8988T (cell line): ENCODE results near the gene NEK2.
"Not testable (repeated sequence)": the region's sequence is repeated elsewhere in the genome, so short reads cannot be mapped to it uniquely, and the experiment has no call there.

Experiments
- DNase-seq: peaks from one replicate; pipeline ENCODE4 v3.0.0; 2011

The NEK2 gene

DNA sequence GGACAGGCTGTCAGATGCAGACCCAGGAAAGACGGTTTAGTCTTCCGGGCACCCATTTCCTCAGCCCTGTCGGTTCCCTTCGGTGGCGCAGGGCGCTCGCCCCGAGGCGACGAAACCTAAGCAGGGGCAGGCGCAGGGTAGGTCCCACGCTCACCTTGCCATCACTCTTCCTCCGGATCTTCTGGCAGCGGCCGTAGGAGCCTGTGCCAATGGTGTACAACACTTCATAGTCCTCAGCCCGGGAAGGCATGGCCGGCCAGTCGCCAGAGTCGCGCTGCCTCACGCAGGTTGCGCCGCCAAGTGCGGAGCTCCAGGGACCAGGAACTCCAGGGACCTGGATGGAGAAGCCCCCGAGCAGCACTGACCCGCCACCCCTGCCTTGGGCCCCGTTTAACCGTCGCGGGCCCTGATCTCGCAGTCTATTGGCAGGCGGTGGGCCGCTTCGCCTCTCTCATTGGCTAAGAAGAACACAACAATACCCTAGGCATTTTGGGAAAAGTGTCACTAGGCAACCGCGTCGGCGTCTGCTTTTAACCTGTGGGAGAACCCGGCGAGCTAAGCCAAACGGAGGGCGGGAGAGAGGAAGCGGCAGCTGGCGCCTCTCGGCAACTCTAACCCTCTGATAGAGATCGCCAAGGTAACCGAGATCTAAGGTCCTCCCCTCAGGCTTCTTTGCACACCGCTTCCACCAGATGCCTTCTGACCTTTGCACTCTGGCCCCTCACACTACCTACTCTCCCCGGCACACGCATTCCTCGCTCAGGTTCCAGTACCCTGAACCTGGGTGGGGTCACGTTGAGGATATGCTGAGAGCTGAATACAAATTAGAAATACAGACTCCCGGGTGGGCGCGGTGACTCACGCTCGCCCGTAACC, at the start of gene NEK2:
Gene NEK2, minus strand, starts transcription at position 392 of the 876 bp plus-strand sequence. Its CDS starts 142 bp downstream, at position 250.
- DNase-seq: peak; percentile 70

DNA sequence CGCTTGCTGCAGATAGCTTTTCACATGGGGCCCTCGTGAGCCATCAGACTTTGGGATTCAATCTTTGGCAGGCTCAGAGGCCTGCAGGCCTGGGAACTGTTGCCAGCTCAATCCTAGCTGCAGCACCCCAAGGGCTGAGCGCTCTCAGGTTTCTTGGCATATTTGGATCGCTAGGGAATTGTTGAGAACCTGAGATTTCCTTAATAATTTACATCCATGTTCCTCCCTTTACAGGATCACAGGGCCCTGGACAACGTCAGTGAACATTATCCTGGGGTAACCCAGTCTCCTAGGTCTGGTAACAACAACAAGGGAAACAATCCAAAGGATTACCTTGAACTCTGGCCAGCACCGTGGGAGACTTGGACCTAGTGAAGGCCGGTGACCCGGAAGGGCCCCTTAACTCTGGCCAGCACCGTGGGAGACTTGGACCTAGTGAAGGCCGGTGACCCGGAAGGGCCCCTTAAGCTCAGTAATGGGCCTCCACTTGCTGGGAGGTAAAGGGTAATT, 49.3 kb upstream of the NEK2 start:
- no peak for DNase-seq

GRCh38 chr1:211723273-211723672, 47.9 kb upstream of the NEK2 start:
- no peak for DNase-seq

DNA sequence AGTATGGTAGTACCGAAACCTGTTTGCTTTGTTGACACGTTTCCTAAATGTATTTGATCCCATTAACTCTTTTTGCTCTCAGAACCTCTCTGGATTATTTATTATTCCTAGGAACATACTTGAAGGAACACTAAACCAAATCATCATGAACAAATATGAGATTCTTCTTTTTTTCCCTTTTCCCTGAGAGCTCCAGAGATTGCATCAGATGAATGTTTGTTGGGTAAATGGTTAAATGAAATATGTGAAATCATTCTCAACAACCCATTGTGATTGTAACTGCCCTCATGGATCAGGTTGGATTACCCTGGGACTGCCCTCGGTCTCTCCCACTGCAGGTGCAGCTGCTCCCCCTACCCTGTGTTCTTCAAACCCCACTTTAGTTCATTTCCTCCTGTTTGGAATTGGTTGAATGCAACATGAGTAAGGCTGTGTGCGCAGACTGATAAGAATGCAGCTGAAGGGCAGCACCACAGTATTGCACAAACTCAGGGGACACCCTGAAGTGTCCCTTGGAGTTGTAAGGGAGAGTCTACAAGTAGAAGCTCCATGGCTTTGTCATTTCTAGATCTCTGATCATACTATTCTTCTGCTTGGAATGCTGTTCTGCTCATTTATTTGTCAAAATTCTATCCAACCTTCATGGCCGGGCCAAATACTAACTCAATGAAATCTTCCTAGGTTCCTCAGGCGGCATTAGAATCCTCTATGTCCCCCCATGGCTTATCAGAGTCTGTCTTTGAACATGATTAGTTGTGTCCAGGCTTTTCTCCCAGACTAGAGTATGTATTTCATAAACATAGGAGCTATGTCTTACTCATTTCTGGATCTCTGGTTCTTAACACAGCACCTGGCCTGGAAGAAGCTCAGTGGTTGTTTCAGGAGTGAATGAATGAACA, 47.1 kb upstream of the NEK2 start:
- DNase-seq: no peak

GRCh38 chr1:211716555-211716954, 41.1 kb upstream of the NEK2 start:
- DNase-seq: not testable (repeated sequence)

GRCh38 chr1:211715971-211716370, 40.5 kb upstream of the NEK2 start:
- no peak for DNase-seq

DNA sequence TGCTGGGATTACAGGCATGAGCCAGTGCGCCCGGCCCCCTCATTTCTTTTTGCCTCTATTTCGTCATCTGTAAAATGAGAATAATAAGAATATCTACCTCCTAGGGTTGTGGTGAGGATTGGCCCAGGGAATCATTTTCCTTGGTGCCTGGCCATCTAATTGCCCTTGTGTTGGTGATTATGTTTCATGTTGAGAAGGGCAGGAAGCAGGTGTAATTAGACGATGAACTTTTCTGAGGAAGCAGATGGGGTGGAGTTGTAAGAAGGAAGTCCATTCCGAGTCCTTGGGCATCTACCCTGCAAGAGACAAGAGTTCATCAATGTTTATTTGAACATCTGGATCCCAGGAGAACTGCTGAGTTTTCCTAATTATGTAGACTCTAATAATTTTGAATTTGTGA, 38.7 kb upstream of the NEK2 start:
- no peak for DNase-seq

GRCh38 chr1:211713231-211713630, 37.8 kb upstream of the NEK2 start:
- no peak for DNase-seq

- no peak for DNase-seq
Measured at GRCh38 chr1:211711315-211711705, 35.9 kb upstream of the NEK2 start.

DNA sequence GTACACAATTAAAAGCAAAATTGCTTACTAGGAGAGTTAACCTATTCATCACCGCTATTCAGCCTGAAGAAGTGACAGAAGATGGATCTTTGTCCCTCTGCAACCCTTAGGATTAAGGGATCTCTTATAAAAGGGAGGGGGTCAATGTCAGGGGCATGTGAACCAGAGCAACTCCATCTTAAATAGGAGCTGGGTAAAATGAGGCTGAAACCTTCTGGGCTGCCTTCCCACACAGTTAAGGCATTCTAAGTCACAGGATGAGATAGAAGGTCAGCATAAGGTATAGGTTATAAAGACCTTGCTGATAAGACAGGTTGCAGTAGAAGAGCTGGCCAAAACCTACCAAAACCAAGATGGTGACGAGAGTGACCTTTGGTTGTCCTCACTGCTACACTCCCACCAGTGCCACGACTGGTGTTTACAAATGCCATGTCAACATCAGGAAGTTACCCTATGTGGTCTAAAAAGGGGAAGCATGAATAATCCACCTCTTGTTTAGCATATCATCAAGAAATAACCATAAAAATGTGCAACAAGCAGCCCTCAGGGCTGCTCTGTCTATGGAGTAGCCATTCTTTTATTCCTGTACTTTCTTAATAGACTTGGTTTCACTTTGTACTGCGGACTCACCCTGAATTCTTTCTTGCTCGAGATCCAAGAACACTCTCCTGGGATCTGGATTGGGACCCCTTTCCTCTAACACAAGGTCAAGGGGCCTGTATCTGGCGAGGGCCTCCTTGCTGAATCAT, 35.3 kb upstream of the NEK2 start:
- no peak for DNase-seq

GRCh38 chr1:211708926-211709325, 33.5 kb upstream of the NEK2 start:
- no peak for DNase-seq

- DNase-seq: no peak
Measured at GRCh38 chr1:211708006-211708405, 32.6 kb upstream of the NEK2 start.

GRCh38 chr1:211705467-211706091, 30.2 kb upstream of the NEK2 start:
- DNase-seq: no peak

DNA sequence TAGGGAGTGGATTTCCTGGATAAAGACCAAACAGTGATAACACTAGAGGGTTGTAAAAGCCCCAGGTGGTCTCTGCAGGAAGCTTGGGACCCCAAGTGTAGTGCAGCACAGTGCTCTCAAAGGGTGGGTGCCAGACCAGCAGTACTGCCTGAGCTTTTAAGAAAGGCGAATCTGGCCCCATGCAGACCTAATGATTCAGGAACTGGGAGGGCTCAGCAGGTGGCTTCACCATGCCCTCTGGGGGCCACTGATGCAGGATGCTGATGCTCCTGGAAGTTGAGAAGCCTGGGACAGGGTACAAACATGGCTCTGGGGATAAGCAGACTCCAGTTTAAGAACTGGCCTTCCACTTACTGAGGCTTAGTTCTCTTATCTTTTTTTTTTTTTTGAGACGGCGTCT, 29.1 kb upstream of the NEK2 start:
- DNase-seq: no peak

GRCh38 chr1:211703812-211704537, 28.6 kb upstream of the NEK2 start:
- DNase-seq: no peak

- no peak for DNase-seq
Measured at GRCh38 chr1:211701733-211702132, 26.3 kb upstream of the NEK2 start.

GRCh38 chr1:211699059-211699458, 23.6 kb upstream of the NEK2 start:
- no peak for DNase-seq

GRCh38 chr1:211698161-211699026, 23.0 kb upstream of the NEK2 start:
- DNase-seq: peak; percentile 70

GRCh38 chr1:211697356-211697755, 21.9 kb upstream of the NEK2 start:
- no peak for DNase-seq

DNA sequence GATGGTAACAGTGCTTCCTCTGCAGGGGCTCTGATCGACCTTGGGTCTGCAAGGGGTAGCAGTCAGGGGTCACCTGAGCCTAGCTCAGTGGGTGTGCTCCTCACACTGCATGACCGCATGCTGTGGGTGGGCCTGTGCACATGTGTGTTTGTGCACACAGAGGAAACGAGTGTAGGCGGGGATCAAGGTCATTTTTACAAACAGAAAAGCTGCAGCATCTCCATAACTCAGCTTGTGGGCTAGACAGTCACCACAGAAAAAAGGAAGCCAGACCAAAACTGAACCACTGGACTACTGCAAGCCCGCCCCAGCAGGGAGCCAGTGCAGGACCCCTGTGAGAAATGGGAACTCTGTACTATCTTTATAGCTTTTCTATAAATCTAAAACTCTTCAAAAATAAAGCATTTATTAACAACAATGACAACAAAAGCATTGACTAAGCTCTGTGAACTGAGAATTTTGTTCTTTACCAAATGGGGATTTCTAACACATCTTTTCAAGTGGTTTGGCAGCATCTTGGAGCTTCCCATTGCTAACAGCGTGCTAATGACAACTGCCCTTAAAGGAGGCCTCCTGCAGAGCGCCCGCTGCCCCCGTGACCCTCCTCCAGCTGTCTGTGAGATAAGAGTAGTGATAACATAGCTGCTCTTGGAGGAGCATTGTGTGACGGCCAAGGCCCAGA, 19.9 kb upstream of the NEK2 start:
- no peak for DNase-seq
